Upper lobe of left lung (tissue), 6 donors: ENCODE results near the gene HHAT. TPM values are rescaled to one million over a fixed set of nuclear protein-coding genes. Genes with fewer than 3 reads are reported as not detected.
A peak's percentile ranks its signal among the peaks of the same experiment; 100 is the strongest.

ENCODE experiments used
- ATAC-seq, 2 donors: fragments of 200-7000 bp; cut with Tn5 transposase; one replicate each; pipeline ENCODE4 v1.9.1; 2022; ENCODE audit warnings: mild to moderate bottlenecking in 2 of 2, moderate library complexity in 2 of 2; ENCODE audit not compliant: low FRiP score in 2 of 2
- DNase-seq, 2 donors: peaks; one replicate each; pipeline ENCODE4 v3.0.0-alpha.2; 2019 to 2020
- H3K27ac ChIP-seq, 4 donors: fragments of 200-600 bp; sonication (generic); one replicate each; pipeline ENCODE4 v1.5.1; 2016 to 2019
- H3K27me3 ChIP-seq, 4 donors: fragments of 200-600 bp; sonication (generic); one replicate each; pipeline ENCODE4 v1.5.1; 2017 to 2019
- H3K36me3 ChIP-seq, 4 donors: fragments of 200-600 bp; sonication (generic); one replicate each; pipeline ENCODE4 v1.5.1; 2016 to 2019
- H3K4me1 ChIP-seq, 4 donors: fragments of 200-600 bp; sonication (generic); one replicate each; pipeline ENCODE4 v1.5.1; 2018 to 2019
- H3K4me3 ChIP-seq, 4 donors: fragments of 200-600 bp; sonication (generic); one replicate each; pipeline ENCODE4 v1.5.1; 2017 to 2019; ENCODE audit warnings: mild to moderate bottlenecking in 2 of 4, moderate library complexity in 1 of 4
- H3K9me3 ChIP-seq, 4 donors: fragments of 200-600 bp; sonication (generic); one replicate each; pipeline ENCODE4 v1.5.1; 2018 to 2019
- EP300 ChIP-seq, 4 donors: sonication (generic); formaldehyde crosslinking; IDR thresholded peaks; one replicate each; pipeline ENCODE4 v1.5.1; 2017; ENCODE audit warnings: antibody characterized with exemption in 4 of 4, control low read depth in 2 of 4
- POLR2A ChIP-seq, 4 donors: fragments of 450-650 bp; IDR thresholded peaks; one replicate each; pipeline ENCODE4 v1.5.1; 2016 to 2017; ENCODE audit warnings: antibody characterized with exemption in 4 of 4, mild to moderate bottlenecking in 2 of 4
- POLR2AphosphoS5 ChIP-seq, 2 donors: sonication (generic); formaldehyde crosslinking; IDR thresholded peaks; one replicate each; pipeline ENCODE4 v1.5.1; 2017; ENCODE audit warnings: antibody characterized with exemption in 2 of 2
- WGBS, 2 donors: methylation state at CpG; one replicate each; pipeline ENCODE4 v1.1.5; 2017 to 2018; 5-methylcytosine and 5-hydroxymethylcytosine counted together
- total RNA-seq, 6 donors: library from RNA; depleted of rRNA in 4 of 6; stranded (reverse); fragments of >200 nt in 4 of 6; gene quantifications; one replicate each; pipeline versions ENCODE4 v1.1.0 to v1.2.1, GENCODE V29; 2016 to 2021
- TF ChIP-seq, protein P1 (sequence below), 6 experiments: fragments of 450-650 bp in 4 of 6; fragments of 200-600 bp in 2 of 6; sonication (generic) in 2 of 6; IDR thresholded peaks; one replicate each; pipeline ENCODE4 v1.5.1; 2016 to 2019; ENCODE audit warnings: antibody characterized with exemption in 6 of 6
- donor health status: DM: no; HTN: no; CAD: no; lungs with moderate emphysema.
- donor health status: DM: no; HTN: yes; CAD: no; lungs with severe emphysema.

Gene HHAT
- total RNA-seq, 6 donors from 2014 or later, result 4.6 to 8.1 (median 5.7) TPM

DNA sequence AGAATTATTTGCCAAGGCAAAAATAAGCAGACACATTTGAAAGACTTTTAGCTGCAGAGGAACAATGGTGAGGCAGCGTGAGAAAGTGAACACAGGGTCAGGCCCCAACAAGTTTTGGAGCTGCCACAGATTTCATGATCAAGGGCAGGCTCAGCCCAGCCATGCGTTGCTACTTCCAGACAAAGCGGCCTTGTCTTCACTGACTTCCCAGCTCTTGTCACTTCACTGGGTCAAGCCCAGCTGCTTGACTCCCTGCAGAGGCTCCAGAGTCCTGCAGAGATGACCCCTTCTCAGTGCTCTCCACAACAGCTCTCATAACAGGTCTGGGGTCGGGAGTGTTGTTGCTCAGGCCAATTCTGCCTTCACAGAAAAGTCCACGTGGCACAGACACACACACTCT, 35.8 kb downstream of the HHAT start:
- Histone ChIP-seq H3K27ac (no peak overlapping the region), H3K9me3 (no peaks in the 10 kb centered on the region), H3K4me3 (no peak overlapping the region), H3K27me3 (no peaks in the 10 kb centered on the region), H3K4me1 (no peaks in the 10 kb centered on the region), H3K36me3 (no peaks in the 10 kb centered on the region)
- WGBS, 2 donors, result 85 to 86% methylated on average over 5 of the region's 5 CpGs
- TF ChIP-seq POLR2AphosphoS5 (IDR thresholded peaks at IDR 0.05) (no peak), POLR2A (IDR thresholded peaks at IDR 0.05) (no peak), EP300 (IDR thresholded peaks at IDR 0.05) (no peak)
- TF ChIP-seq, protein P1, sequence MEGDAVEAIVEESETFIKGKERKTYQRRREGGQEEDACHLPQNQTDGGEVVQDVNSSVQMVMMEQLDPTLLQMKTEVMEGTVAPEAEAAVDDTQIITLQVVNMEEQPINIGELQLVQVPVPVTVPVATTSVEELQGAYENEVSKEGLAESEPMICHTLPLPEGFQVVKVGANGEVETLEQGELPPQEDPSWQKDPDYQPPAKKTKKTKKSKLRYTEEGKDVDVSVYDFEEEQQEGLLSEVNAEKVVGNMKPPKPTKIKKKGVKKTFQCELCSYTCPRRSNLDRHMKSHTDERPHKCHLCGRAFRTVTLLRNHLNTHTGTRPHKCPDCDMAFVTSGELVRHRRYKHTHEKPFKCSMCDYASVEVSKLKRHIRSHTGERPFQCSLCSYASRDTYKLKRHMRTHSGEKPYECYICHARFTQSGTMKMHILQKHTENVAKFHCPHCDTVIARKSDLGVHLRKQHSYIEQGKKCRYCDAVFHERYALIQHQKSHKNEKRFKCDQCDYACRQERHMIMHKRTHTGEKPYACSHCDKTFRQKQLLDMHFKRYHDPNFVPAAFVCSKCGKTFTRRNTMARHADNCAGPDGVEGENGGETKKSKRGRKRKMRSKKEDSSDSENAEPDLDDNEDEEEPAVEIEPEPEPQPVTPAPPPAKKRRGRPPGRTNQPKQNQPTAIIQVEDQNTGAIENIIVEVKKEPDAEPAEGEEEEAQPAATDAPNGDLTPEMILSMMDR (IDR thresholded peaks at IDR 0.05), result no peak
- ATAC-seq (peak in 1 of 2 donors; percentile 60), DNase-seq (no peak)

DNA sequence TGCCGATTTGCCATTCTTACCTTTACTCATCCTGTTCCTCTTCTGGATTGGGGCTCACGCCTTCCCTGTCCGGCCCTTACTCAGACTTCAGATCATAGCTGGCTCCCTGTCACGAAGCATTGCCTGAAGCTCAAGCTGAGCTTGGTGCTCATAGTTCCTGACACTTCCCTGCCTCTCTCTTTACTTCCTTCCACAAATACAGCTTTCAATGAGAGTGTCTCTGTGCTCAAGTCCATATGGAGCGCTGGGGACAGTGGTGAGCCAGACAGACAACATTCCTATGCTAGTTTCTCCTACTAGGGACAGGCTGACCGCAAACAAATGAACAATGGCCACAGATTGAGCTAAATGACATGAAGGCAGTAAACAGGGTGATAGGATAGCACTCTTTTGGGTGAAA, 38.1 kb downstream of the HHAT start:
- H3K27me3 ChIP-seq, result no peaks in the 10 kb centered on the region
- no peak for ATAC-seq
- 79 to 88% methylated on average over 6 of the region's 6 CpGs for WGBS, 2 donors

DNA sequence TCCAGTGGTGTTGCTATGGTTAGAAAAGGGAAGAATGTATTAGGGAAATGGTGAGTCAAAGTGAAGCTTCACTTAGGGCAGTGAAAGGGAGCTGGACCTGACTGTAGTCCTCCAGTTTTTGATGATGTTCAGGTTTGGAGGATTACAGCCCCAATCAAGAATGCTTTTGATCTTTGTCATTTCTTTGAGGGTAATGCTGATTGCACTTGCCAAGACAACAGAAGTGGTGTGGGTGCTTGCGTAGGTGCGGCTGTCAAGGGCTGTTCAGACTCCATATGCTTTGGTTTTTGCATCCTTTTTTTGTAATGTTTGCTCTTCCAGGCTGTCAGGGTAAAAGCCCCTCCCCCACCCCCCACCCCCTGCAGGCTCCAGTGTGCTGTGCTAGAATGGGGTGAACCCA, 38.9 kb downstream of the HHAT start:
- no peak overlapping the region for H3K4me3 ChIP-seq
- 77 to 100% methylated on average over 2 of the region's 2 CpGs for WGBS, 2 donors

More for the DNA sequence above, 38.1 kb downstream of the HHAT start:
- TF ChIP-seq POLR2A (IDR thresholded peaks at IDR 0.05), result no peak
- TF ChIP-seq EP300 (IDR thresholded peaks at IDR 0.05), result no peak
- TF ChIP-seq, protein P1 (IDR thresholded peaks at IDR 0.05), result no peak
- no peak for TF ChIP-seq POLR2AphosphoS5 (IDR thresholded peaks at IDR 0.05)
- Histone ChIP-seq H3K36me3 (no peaks in the 10 kb centered on the region), H3K4me1 (no peaks in the 10 kb centered on the region), H3K9me3 (no peaks in the 10 kb centered on the region), H3K4me3 (no peak overlapping the region), H3K27ac (no peak overlapping the region)
- DNase-seq, result no peak

DNA sequence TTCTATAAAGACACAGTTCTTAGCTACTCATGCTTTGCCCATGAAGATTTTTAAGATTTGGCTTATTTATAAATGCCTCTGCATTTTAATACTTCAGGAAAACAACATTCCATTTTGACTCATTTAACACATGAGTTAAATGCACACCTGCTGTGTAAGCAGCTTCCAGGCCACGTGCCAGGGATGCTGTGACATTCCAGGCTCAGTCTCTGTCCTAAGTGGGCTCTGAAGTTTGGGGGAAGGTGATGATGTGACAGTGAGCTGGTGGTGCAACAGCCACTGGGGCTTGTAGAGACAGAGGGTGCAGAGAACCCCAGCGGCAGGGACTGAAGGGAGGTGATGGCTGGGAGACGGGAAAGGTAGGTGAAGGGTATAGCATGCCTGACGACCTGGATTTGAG, 40.7 kb downstream of the HHAT start:
- WGBS, 2 donors, result 81 to 82% methylated on average over 4 of the region's 4 CpGs
- no peak overlapping the region for H3K27ac ChIP-seq
- no peak for DNase-seq

More for the DNA sequence above, 38.9 kb downstream of the HHAT start:
- H3K9me3 ChIP-seq, result no peaks in the 10 kb centered on the region
- no peak overlapping the region for H3K27ac ChIP-seq
- DNase-seq (no peak), ATAC-seq (no peak)
- H3K27me3 ChIP-seq, result no peaks in the 10 kb centered on the region
- H3K36me3 ChIP-seq, result no peaks in the 10 kb centered on the region
- TF ChIP-seq POLR2AphosphoS5 (IDR thresholded peaks at IDR 0.05) (no peak), EP300 (IDR thresholded peaks at IDR 0.05) (no peak), POLR2A (IDR thresholded peaks at IDR 0.05) (no peak)
- TF ChIP-seq, protein P1 (IDR thresholded peaks at IDR 0.05), result no peak
- no peaks in the 10 kb centered on the region for H3K4me1 ChIP-seq

DNA sequence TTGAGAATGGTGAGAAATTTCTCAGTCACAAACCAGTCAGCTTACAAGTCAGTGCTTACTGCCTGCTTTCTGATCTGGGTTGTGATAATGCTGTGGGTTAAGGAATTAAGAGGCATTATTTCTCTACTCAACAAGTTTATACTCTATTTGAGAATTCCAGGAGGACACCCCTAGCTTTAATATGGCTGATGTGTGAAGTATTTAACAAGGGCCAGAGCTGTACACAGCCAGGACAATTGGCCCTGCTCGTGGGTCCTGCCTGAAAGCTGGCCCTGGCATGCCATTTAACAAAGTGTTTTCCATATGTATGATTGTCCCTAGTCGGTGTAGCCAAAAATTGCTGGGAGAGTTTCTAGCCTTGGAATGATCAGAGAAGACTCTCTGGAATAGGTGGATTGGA, 43.2 kb downstream of the HHAT start:
- no peaks in the 10 kb centered on the region for H3K4me1 ChIP-seq

More for the DNA sequence above, 40.7 kb downstream of the HHAT start:
- Histone ChIP-seq H3K36me3 (no peaks in the 10 kb centered on the region), H3K9me3 (no peaks in the 10 kb centered on the region), H3K27me3 (no peaks in the 10 kb centered on the region), H3K4me1 (no peaks in the 10 kb centered on the region), H3K4me3 (no peak overlapping the region)
- ATAC-seq, result no peak
- TF ChIP-seq POLR2AphosphoS5 (IDR thresholded peaks at IDR 0.05) (no peak), POLR2A (IDR thresholded peaks at IDR 0.05) (no peak), EP300 (IDR thresholded peaks at IDR 0.05) (no peak)
- TF ChIP-seq, protein P1 (IDR thresholded peaks at IDR 0.05), result no peak

More for the DNA sequence above, 43.2 kb downstream of the HHAT start:
- no peak for ATAC-seq
- Histone ChIP-seq H3K4me3 (no peak overlapping the region), H3K27me3 (no peaks in the 10 kb centered on the region), H3K36me3 (no peaks in the 10 kb centered on the region), H3K9me3 (no peaks in the 10 kb centered on the region), H3K27ac (no peak overlapping the region)
- 71 to 91% methylated on average over 2 of the region's 2 CpGs for WGBS, 2 donors
- no peak for DNase-seq
- TF ChIP-seq EP300 (IDR thresholded peaks at IDR 0.05), result no peak
- TF ChIP-seq, protein P1 (IDR thresholded peaks at IDR 0.05), result no peak
- TF ChIP-seq POLR2A (IDR thresholded peaks at IDR 0.05), result no peak
- TF ChIP-seq POLR2AphosphoS5 (IDR thresholded peaks at IDR 0.05), result no peak
